ENCODE results near the gene CCDC77. TPM values are rescaled to one million over a fixed set of nuclear protein-coding genes. Genes with fewer than 3 reads are reported as not detected.

Gene CCDC77
- total RNA-seq, 1 donor from 2014 or later = 11.2 TPM

GRCh38 chr12:473198-473597 is 71.8 kb downstream of the CCDC77 start:
- H3K4me3 Mint-ChIP-seq = no peak overlapping the region
- no peaks in the 10 kb centered on the region for H3K9me3 Mint-ChIP-seq
- no peak overlapping the region for H3K27ac Mint-ChIP-seq
- H3K4me1 Mint-ChIP-seq = no peaks in the 10 kb centered on the region
- POLR2A ChIA-PET = no interaction called here
- no peaks in the 10 kb centered on the region for H3K36me3 Mint-ChIP-seq (ENCODE audit: low read depth)
- CTCF ChIA-PET = no interaction called here
- TF ChIP-seq CTCF (IDR thresholded peaks at IDR 0.05) = no peak
- ATAC-seq (ENCODE audit: low read depth) (no peak), DNase-seq (no peak)
- intact Hi-C loops (cut with micrococcal nuclease) = no loop called here
- H3K27me3 Mint-ChIP-seq = peaks cover 34% of the 10 kb centered on the region

- Mint-ChIP-seq H3K36me3 (ENCODE audit: low read depth) (no peaks in the 10 kb centered on the region), H3K4me1 (no peaks in the 10 kb centered on the region), H3K4me3 (no peak overlapping the region), H3K27ac (no peak overlapping the region), H3K27me3 (peaks cover 32% of the 10 kb centered on the region), H3K9me3 (no peaks in the 10 kb centered on the region)
- ChIA-PET POLR2A (no interaction called here), CTCF (no interaction called here)
- TF ChIP-seq CTCF (IDR thresholded peaks at IDR 0.05) = no peak
- ATAC-seq (ENCODE audit: low read depth) (no peak), DNase-seq (no peak)
- intact Hi-C loops (cut with micrococcal nuclease) = no loop called here
Measured at GRCh38 chr12:473863-474577, 72.6 kb downstream of the CCDC77 start.

- Mint-ChIP-seq H3K4me1 (no peaks in the 10 kb centered on the region), H3K36me3 (ENCODE audit: low read depth) (no peaks in the 10 kb centered on the region), H3K9me3 (no peaks in the 10 kb centered on the region), H3K27me3 (peaks cover 32% of the 10 kb centered on the region), H3K27ac (no peak overlapping the region), H3K4me3 (no peak overlapping the region)
- ChIA-PET CTCF (no interaction called here), POLR2A (no interaction called here)
- TF ChIP-seq CTCF (IDR thresholded peaks at IDR 0.05) = no peak
- intact Hi-C loops (cut with micrococcal nuclease) = no loop called here
- no peak for DNase-seq
- no peak for ATAC-seq (ENCODE audit: low read depth)
Measured at GRCh38 chr12:475286-475685, 73.8 kb downstream of the CCDC77 start.

- POLR2A ChIA-PET = no interaction called here
- Mint-ChIP-seq H3K9me3 (no peaks in the 10 kb centered on the region), H3K36me3 (ENCODE audit: low read depth) (no peaks in the 10 kb centered on the region), H3K4me1 (no peaks in the 10 kb centered on the region), H3K27ac (no peak overlapping the region), H3K4me3 (no peak overlapping the region), H3K27me3 (peaks cover 32% of the 10 kb centered on the region)
- intact Hi-C loops (cut with micrococcal nuclease) = no loop called here
- no peak for TF ChIP-seq CTCF (IDR thresholded peaks at IDR 0.05)
- ATAC-seq (ENCODE audit: low read depth) (no peak), DNase-seq (no peak)
- CTCF ChIA-PET = no interaction called here
Measured at GRCh38 chr12:479161-479560, 77.7 kb downstream of the CCDC77 start.

- DNase-seq (no peak), ATAC-seq (ENCODE audit: low read depth) (no peak)
- H3K36me3 Mint-ChIP-seq (ENCODE audit: low read depth) = no peaks in the 10 kb centered on the region
- peaks cover 32% of the 10 kb centered on the region for H3K27me3 Mint-ChIP-seq
- POLR2A ChIA-PET = no interaction called here
- intact Hi-C loops (cut with micrococcal nuclease) = no loop called here
- no peak overlapping the region for H3K27ac Mint-ChIP-seq
- H3K9me3 Mint-ChIP-seq = no peaks in the 10 kb centered on the region
- CTCF ChIA-PET = no interaction called here
- no peak overlapping the region for H3K4me3 Mint-ChIP-seq
- H3K4me1 Mint-ChIP-seq = no peaks in the 10 kb centered on the region
- TF ChIP-seq CTCF (IDR thresholded peaks at IDR 0.05) = no peak
Measured at GRCh38 chr12:480831-481816, 79.7 kb downstream of the CCDC77 start.

Data from activated B cell treated with CpG ODN at 0.5 μM for 24 hours (primary cell).